SK-N-SH (cell line): ENCODE data around the gene UNC13D.

Experiments
- CHD2 ChIP-seq: fragments of 150-350 bp; IDR thresholded peaks from 2 replicates; pipeline ENCODE4 v1.6.1; 2018; ENCODE audit warnings: low read length; ENCODE audit not compliant: partially characterized antibody
- CTCF ChIP-seq: fragments of 200-600 bp; sonication (generic); IDR thresholded peaks from 2 replicates; pipeline ENCODE4 v1.6.1; 2017; ENCODE audit warnings: antibody characterized with exemption, mild to moderate bottlenecking, moderate library complexity
- EP300 ChIP-seq, 2 experiments: IDR thresholded peaks; 2 replicates each; pipeline versions ENCODE4 v1.4.0 to v1.6.1; 2012; ENCODE audit warnings: borderline replicate concordance in 1 of 2, low read depth in 1 of 2, low read length in 1 of 2
- EZH2phosphoT487 ChIP-seq: fragments of 200-600 bp; sonication (generic); IDR thresholded peaks from 2 replicates; pipeline ENCODE4 v1.6.1; 2017; ENCODE audit warnings: low read depth, mixed run types, mild to moderate bottlenecking, antibody characterized with exemption, moderate library complexity, borderline replicate concordance
- FOSL2 ChIP-seq: IDR thresholded peaks from 2 replicates; pipeline ENCODE4 v1.4.0; 2012; ENCODE audit warnings: low read depth, mild to moderate bottlenecking, moderate library complexity, borderline replicate concordance
- GABPA ChIP-seq: IDR thresholded peaks from 2 replicates; pipeline ENCODE4 v1.4.0; 2012; ENCODE audit warnings: low read depth, mild to moderate bottlenecking
- RAD21 ChIP-seq: IDR thresholded peaks from 2 replicates; pipeline ENCODE4 v1.6.1; 2012; ENCODE audit warnings: mild to moderate bottlenecking, low read length
- SMC3 ChIP-seq: IDR thresholded peaks from 2 replicates; pipeline ENCODE4 v1.6.1; 2012; ENCODE audit warnings: low read depth, low read length, improper control_type of control experiment
- USF2 ChIP-seq: fragments of 150-350 bp; IDR thresholded peaks from 2 replicates; pipeline ENCODE4 v1.6.1; 2017; ENCODE audit warnings: antibody characterized with exemption, low read length, low read depth, borderline replicate concordance
- ZBTB33 ChIP-seq: IDR thresholded peaks from 2 replicates; pipeline ENCODE4 v1.4.0; 2012; ENCODE audit warnings: low read depth, borderline replicate concordance
- TF ChIP-seq, protein P1 (sequence below): IDR thresholded peaks from 2 replicates; pipeline ENCODE4 v1.4.0; 2012; ENCODE audit warnings: low read depth, borderline replicate concordance

DNA sequence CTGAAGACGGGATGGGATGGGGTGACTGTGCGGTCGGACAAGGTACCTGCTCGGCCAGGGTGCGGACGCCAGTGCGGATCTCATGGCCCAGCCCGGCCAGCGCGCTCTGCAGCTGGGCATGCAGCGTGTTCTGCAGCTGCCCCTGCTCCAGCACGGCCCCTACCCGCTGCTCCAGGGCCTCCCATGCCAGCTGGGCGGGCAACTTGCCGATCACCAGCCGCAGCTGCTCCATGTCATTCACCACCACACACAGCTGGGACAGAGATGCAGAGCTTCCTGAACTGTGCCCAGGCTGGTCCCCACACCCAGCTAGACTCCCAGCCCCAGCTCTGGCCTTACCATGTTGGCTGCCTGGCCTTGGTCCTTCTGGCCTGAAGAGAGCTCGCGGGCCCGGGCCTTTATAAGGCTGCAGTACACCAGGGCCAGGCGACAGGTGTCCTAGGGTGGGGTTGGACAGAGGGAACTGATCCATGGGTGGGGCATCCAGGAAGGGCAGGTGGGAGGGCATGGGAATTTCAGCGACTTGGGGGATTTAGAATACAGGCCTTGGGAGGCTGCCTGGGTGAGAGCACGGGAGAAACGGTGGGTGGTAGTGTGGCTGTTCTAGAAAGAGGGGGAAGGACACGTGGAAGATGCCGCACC lies 9.8 kb downstream of the UNC13D start:
- no peak for TF ChIP-seq CTCF
- TF ChIP-seq, protein P1, sequence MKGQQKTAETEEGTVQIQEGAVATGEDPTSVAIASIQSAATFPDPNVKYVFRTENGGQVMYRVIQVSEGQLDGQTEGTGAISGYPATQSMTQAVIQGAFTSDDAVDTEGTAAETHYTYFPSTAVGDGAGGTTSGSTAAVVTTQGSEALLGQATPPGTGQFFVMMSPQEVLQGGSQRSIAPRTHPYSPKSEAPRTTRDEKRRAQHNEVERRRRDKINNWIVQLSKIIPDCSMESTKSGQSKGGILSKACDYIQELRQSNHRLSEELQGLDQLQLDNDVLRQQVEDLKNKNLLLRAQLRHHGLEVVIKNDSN: no peak
- no peak for TF ChIP-seq RAD21
- TF ChIP-seq SMC3: no peak
- no peak for TF ChIP-seq ZBTB33
- TF ChIP-seq EP300 (IDR thresholded peaks at IDR 0.05; ENCODE audit: borderline replicate concordance in 1 of 2, low read depth in 1 of 2, low read length in 1 of 2): no peak
- TF ChIP-seq USF2: no peak
- TF ChIP-seq CHD2: no peak
- TF ChIP-seq GABPA: no peak
- TF ChIP-seq EZH2phosphoT487: no peak
- TF ChIP-seq FOSL2: no peak
